ENCODE measurements around the gene DMRTB1. TPM values are rescaled to one million over a fixed set of nuclear protein-coding genes. Genes with fewer than 3 reads are reported as not detected.

DMRTB1 gene
- total RNA-seq, 1 experiment from 2014 or later: not detected

DNA sequence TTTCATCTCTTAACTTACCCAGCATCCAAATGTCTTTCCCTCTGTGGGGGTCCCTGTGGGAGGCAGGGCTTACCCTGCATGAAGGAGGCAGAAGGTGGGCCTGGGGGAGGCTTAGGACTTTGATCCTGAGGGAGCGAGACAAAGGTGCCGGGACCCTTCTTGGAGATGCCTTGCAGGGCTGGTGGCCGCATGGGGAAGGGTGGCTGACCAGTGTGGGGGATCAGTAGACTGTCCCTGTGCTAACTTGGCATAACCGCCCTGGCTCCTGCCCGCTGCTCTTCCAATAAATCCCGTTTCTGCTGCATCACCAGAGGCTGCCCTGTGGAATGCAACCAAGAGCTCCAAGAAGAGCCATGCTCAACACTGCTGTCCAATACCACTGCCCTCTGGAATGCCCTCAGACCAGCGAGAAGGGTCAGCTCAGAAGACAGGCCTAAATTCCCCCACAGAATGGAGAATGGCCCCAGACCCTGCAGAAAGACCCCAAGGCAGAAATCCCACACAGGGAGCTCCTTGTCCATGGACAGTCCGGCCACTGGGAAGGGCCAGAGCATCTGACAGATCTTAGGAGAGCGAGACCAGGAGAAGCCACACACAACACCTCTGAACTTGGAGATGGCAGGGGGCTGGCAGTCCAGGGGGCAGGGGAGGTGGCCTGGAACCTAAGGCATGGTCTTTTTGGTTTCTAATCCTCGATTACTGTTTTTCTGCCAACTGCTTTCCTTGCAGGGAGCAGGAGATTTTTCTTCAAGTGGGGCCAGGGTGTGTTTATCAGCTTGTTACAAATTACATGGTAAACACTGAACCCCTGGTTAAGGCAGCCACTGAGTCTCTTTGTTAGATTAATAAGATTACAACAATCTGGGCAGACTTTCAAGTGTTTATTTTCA, 46.7 kb upstream of the DMRTB1 start:
- H3K27me3 ChIP-seq (ENCODE audit: low read length): peaks cover 5% of the 10 kb centered on the region
- peak overlapping the region; percentile 53 for H3K4me2 ChIP-seq (ENCODE audit: low read length)
- no peak for DNase-seq
- CTCF ChIA-PET: interaction anchor here (0.5 kb wide), 1 partner anchor 34 kb away, joined by 4 read pairs; no protein-coding TSS in a partner anchor
- H3K9ac ChIP-seq (ENCODE audit: low read length): no peak overlapping the region
- H3K36me3 ChIP-seq (ENCODE audit: low read depth, low read length): no peaks in the 10 kb centered on the region
- peak overlapping the region; percentile 11; the same call in 1 of the 2 replicates for H2AFZ ChIP-seq (ENCODE audit: low read length)
- TF ChIP-seq, protein P1, sequence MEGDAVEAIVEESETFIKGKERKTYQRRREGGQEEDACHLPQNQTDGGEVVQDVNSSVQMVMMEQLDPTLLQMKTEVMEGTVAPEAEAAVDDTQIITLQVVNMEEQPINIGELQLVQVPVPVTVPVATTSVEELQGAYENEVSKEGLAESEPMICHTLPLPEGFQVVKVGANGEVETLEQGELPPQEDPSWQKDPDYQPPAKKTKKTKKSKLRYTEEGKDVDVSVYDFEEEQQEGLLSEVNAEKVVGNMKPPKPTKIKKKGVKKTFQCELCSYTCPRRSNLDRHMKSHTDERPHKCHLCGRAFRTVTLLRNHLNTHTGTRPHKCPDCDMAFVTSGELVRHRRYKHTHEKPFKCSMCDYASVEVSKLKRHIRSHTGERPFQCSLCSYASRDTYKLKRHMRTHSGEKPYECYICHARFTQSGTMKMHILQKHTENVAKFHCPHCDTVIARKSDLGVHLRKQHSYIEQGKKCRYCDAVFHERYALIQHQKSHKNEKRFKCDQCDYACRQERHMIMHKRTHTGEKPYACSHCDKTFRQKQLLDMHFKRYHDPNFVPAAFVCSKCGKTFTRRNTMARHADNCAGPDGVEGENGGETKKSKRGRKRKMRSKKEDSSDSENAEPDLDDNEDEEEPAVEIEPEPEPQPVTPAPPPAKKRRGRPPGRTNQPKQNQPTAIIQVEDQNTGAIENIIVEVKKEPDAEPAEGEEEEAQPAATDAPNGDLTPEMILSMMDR (conservative IDR thresholded peaks at IDR 0.05; ENCODE audit: low read depth, low read length): no peak
- TF ChIP-seq EZH2phosphoT487 (IDR thresholded peaks at IDR 0.05; ENCODE audit: borderline replicate concordance, low read length) (no peak), EZH2 (IDR thresholded peaks at IDR 0.05; ENCODE audit: low read length, unreplicated experiment) (no peak)
- no peak overlapping the region for H3K4me3 ChIP-seq (ENCODE audit: low read length)
- H3K27ac ChIP-seq (ENCODE audit: low read length): peak overlapping the region; percentile 41
- no peaks in the 10 kb centered on the region for H3F3A ChIP-seq (ENCODE audit: low read length, unreplicated experiment)
- POLR2A ChIA-PET (ENCODE audit: unreplicated experiment): no interaction called here
- no peaks in the 10 kb centered on the region for H3K79me2 ChIP-seq (ENCODE audit: low read length)
- no peaks in the 10 kb centered on the region for H4K20me1 ChIP-seq (ENCODE audit: low read length)
- no peaks in the 10 kb centered on the region for H3K9me2 ChIP-seq (replicated peaks; ENCODE audit: low read length)
- intact Hi-C loops (cut with micrococcal nuclease): no loop called here
- H3K9me3 ChIP-seq (ENCODE audit: low read length): no peaks in the 10 kb centered on the region
- peaks cover 23% of the 10 kb centered on the region for H3K4me1 ChIP-seq (ENCODE audit: insufficient read depth, low read length)
- ATAC-seq: no peak; the same call in 1 of the 2 replicates
- no TSS peak for BruUV-seq (replicated peaks)

DNA sequence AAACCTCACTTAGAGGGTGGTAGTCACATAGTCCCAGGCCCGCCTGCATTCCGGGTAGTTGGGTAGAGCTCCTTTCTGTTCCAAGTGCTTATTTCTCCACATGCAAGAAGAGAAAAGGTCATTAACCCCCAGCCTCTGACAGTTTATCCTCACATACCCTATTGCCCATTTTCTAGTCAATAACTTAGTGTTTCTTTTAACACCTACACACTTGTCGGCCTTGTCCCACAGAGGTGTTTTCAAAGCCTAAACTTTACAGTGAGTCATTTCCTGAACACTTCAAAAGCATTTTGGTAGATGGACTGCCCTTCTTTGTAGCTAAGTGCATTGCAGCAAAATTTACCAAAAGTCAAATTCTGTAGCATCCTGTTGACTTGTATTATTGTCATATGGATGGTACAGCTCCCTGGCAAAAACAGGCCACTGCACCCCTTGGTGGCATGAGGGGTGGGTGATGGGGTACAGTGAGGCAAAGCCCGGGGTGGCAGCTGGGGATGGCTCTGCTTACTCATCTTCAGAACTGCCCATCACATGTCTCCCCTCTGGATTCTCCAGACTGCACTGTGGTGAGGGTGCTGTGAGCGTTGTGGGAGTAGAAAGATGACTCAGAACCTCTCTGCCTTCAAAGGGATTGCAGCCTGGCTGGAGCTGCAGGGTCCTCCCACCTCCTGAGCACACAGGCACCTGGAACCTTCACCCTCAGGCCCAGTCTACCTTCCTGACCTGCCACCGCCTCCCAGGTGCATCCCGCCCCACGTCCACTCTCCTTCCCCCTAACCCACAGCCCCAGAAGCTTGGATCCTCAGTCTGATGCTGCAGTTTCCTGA, 45.8 kb upstream of the DMRTB1 start:
- Histone ChIP-seq H3K4me2 (ENCODE audit: low read length) (peak overlapping the region; percentile 53), H3K4me1 (ENCODE audit: insufficient read depth, low read length) (peaks cover 23% of the 10 kb centered on the region), H3K27me3 (ENCODE audit: low read length) (peaks cover 14% of the 10 kb centered on the region), H3K4me3 (ENCODE audit: low read length) (no peak overlapping the region), H3K9ac (ENCODE audit: low read length) (no peak overlapping the region), H3K9me2 (replicated peaks; ENCODE audit: low read length) (no peaks in the 10 kb centered on the region), H3F3A (ENCODE audit: low read length, unreplicated experiment) (no peaks in the 10 kb centered on the region), H3K79me2 (ENCODE audit: low read length) (no peaks in the 10 kb centered on the region), H2AFZ (ENCODE audit: low read length) (peak overlapping the region; percentile 11; the same call in 1 of the 2 replicates), H3K36me3 (ENCODE audit: low read depth, low read length) (no peaks in the 10 kb centered on the region), H3K27ac (ENCODE audit: low read length) (peak overlapping the region; percentile 41), H3K9me3 (ENCODE audit: low read length) (no peaks in the 10 kb centered on the region), H4K20me1 (ENCODE audit: low read length) (no peaks in the 10 kb centered on the region)
- TF ChIP-seq EZH2 (IDR thresholded peaks at IDR 0.05; ENCODE audit: low read length, unreplicated experiment) (no peak), EZH2phosphoT487 (IDR thresholded peaks at IDR 0.05; ENCODE audit: borderline replicate concordance, low read length) (no peak)
- TF ChIP-seq, protein P1 (conservative IDR thresholded peaks at IDR 0.05; ENCODE audit: low read depth, low read length): no peak
- intact Hi-C loops (cut with micrococcal nuclease): no loop called here
- BruUV-seq (replicated peaks): no TSS peak
- peak; percentile 89 for ATAC-seq
- POLR2A ChIA-PET (ENCODE audit: unreplicated experiment): no interaction called here
- peak; percentile 75 for DNase-seq
- CTCF ChIA-PET: interaction anchor here (0.5 kb wide), 1 partner anchor 33 kb away, joined by 4 read pairs; no protein-coding TSS in a partner anchor

Data from PC-3 (cell line).